Measurements from ENCODE around the gene CD180.

The CD180 gene

DNA sequence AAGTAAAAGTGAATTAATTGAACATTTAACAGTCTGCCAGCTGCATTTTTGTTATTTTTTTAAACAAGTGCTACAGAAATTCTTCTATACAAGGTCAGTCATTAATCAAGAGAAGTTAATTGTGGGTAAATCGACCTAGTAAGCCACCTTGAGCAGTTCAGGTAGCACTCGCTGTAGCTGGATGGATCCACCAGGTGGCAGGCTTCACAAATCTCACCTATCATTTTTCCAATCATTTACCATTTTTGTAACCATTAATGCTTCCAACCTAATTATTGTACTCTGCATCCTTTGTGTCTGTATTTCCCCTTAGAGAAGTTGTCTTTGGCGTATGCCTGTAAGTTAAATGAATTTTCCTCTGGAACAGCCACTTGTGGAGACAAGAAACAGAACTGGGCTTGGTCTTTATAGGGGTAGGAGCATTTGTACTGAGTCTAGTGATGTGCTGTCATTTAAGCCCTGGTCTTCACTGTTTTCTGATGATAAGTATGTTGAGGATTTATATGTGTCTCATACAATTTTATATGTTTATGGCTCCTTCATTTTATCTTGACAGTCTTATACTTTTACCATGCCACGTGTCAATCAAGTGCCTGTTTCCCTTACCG, 39.5 kb downstream of the CD180 start:
- DNase-seq, result peak in 3 of 5 experiments; percentile 31 to 65 (median 49)

DNA sequence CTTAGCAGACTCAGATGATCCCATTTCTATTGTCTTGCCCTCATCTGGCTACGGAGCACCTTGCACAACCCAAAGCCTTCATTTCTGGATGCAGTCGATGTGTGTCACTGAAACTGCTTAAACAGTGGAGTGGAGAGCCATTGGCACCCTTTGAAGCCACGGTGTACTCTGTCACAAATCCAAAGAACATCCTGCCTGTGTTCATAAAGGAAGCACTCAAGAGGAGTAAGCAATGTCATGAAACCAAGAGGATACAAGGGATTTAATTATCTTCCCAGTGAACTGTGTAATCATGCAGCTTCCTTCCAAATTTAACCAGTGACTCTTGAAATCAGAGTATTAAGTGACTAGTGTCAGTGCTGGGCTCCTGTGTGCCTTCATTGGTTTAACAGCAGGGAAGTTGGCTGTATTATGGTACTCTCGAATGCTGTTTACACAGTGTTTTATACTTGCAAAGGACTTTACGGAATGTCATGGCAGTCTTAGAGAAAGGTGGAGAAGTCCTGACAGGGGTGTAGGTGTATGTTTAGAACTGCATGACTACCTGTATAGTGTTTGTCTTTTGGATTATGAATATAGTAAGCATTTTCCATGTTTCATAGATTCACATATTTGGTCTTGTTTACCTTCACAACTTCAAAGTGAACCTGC, 41.9 kb downstream of the CD180 start:
- DNase-seq, result no peak

DNA sequence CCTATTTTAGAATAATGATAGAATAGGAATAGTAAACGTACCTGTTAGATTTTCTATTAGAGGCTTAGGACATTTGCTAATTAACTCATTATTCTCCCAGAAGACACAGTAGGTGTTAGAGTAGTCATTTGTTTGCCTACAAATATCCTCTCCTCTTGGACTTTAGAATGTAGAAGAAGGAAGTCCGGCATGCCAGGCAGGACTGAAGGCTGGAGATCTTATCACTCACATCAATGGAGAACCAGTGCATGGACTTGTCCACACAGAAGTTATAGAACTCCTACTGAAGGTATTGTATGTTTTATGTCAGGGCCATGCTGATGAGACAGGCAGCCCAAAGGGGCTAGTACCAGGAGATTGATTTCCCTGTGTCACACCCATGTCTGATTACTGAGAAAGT, 43.3 kb downstream of the CD180 start:
- DNase-seq, result no peak

DNA sequence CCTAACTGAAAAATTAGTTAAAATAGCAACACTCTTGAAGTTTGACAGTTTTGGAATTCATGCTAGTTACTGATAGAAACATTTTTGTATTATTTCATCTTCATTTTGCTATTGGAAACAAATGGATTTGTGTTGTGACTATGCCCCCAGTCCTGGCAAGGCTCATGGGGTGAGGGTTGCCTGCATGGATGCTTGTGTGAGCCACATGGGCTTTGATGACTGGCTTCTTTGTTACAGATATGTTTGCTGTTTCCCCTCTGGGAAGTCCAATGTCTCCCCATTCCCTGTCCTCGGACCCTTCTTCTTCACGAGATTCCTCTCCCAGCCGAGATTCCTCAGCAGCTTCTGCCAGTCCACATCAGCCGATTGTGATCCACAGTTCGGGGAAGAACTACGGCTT, 44.2 kb downstream of the CD180 start:
- no peak for DNase-seq

DNA sequence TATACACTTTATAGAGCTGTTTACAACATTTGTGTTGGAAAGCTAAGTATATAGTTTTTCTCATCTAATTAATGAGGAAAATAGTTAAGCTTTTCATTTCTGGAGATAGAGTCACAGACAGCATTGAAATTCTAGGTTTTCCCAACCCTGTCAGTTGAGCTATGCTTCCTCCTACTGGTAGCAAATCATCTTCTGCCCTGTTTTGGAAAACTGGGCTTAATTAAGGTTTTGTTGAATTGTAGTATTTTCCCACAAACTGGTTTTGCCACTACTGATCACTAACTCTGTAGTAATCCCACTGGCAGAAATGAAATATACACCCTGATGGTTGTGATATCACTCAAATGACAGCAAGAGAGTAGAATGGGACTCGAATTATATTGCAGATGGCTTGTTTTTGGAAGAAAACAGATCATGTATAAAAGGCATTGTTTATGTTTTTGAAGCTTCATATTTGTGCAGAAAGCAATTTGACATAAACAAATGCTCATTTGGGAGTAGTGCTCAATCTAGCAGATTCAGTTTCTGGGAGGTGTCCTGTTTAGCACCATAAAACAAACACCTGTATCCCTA, 46.6 kb downstream of the CD180 start:
- DNase-seq, result no peak

DNA sequence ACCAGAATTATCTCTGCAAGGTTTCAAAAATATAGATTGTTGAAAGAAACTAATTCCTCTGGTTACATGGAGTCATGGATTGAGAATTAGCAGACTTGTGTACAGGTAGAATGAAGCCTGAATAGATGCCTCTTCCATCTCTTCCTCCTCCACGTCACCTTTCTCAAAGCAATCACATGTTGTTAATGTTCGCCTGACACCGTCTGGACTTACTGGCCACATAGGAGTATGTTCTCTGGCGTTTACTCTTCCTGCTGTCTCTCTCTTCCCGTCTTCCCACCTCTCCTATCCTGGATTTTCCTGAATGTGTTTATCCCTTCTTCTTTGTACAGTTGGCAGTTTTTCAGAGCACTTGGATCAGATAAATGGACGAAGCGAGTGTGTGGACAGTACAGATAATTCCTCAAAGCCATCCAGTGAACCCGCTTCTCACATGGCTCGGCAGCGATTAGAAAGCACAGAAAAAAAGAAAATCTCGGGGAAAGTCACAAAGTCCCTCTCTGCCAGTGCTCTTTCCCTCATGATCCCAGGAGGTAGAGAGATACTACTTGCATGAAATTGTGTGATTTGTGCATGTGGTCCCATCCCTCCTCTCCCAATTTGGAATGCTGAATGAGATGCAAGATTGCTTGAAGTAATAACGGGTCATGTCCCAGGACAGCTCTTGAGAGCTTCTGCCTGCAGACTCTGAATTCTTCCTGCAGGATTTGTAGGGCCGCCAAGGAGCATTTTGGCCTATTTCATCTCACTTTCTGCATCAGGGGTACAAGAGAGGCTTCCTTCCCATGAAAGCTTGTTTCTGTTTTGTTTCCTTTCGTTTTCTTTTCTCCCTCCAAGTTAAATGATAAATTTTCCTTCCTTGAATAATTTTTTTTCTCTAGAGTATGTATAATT, 47.3 kb downstream of the CD180 start:
- DNase-seq, result no peak

DNA sequence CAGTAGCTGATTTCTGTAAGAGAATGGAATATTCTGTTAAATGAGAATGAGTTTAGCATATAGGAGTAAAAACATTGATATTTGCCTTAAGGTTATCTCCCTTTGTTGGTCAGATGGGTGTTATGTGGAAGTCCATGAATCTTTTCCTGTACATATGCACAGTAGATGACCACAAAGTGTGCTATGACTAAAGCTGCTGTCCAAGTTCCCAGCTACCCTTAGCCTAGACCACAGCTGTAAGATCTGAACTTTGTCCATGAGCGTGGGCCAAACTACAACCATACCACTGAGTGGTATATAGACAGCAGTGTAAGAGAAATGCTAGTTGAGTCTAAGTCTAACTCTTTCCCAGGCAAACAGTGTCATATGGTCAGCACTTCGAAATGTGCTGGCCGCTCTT, 48.8 kb downstream of the CD180 start:
- DNase-seq, result no peak

DNA sequence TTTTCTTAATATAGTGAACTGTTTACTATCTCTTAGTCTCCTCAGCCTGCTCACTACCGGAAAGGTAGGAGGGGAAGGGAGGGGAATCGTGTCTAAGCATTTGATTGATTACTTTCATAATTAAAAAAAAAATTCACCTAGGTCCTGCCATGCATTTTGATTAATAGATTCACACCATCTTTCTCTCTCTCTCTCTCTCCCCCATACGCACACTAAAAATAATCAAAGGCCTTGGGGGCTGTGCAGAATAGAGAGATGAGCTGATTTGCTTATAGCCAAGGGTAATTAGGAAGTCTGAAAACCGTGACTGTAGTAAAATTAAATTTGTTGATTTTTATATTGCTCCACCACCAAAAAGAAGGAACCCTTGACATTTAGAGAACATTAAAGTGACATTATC, 49.6 kb downstream of the CD180 start:
- DNase-seq, result no peak

DNA sequence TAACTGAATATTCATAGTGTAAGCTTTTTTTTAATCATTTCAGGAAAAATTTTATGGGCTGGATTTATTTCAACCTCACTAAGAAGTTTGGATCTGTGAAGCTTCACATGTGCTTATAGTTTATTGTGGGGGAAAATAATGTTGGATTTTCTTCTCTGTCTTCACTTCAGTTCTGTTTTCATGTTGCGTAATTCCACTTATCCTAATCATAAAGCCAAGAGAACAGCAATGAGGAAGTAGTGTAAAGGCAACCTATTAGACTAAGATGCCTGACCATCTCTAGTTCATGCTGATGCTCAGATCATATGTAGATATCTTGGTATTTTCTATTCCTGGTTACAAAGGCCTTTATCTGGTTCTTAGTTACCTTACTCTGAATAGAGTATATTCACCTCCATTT, 50.0 kb downstream of the CD180 start:
- DNase-seq, result no peak

DNA sequence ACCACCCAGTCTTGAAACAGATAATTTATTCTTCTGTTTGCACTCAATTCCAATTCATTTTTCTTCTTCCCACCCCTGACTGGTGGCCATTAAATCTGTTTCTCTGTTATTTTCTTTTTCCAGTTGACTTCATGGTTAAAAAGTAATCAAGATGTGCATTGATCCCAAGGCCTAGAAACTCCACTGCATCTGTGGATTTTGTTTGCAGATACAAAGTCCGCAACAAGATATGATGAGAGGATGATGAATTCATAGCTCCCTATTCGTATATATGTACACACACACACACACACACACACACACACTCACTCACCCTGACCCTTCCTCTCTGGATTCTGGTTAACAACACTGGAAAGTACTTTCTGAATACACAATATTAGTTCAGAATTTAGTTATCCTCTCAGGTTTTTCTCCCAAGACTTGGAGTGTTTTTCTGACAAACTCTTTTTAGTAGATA, 52.4 kb downstream of the CD180 start:
- DNase-seq, result no peak

DNA sequence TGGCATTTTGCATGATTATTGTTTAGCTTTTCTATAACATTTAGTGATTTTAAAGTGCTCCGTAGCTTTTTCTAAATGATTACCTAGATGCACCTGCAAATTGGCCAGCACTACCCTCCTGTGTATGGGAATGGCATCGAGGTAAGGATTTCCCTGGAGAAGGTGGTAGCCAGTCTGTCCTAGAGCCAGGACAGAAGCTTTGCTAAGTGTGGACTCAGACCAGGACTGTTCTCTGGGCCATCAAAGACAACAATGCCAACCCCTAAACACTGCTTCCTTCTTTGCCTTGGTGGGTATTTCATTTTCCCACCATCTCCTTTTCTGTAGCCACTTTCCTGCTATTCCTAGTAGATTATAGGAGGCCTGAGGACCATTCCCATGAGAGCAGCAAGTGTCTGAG, 53.0 kb downstream of the CD180 start:
- no peak for DNase-seq

DNA sequence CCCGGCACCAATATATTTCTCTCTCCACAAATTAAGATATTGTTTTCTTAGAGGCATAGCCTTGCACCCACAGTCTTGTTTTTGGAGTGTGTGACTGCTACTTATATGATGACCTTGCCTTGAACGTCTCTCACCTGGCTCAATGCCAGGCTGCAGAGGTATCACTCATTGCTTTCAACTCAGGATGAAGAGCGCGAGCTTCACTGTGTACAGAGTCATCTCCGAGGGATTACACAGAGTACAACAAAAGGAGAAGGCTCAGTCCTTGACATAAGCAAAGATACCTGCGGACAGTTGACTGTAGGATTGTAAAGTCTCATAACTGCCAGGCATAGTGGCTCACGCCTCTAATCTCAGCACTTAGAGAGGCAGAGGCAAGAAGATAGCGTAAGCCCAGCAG, 53.8 kb downstream of the CD180 start:
- DNase-seq, result no peak

DNA sequence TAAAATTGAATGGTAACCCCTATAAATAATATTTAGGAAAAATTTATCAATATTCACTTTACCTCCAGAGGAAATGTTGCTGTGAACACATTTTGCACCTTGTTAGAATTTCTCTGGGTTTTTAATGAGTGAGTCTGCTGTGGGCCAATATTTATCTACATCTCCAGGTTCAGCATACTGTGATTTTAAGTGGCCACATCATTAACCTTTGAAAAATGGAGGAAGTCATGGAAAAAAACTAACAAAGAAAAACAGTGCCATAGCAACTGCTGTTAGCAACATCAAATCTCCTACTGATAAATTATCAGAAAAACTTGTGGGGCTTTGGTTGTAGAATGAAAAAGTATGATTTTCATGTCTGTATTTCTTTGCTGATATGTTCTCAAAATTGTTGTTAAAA, 55.0 kb downstream of the CD180 start:
- DNase-seq, result no peak

DNA sequence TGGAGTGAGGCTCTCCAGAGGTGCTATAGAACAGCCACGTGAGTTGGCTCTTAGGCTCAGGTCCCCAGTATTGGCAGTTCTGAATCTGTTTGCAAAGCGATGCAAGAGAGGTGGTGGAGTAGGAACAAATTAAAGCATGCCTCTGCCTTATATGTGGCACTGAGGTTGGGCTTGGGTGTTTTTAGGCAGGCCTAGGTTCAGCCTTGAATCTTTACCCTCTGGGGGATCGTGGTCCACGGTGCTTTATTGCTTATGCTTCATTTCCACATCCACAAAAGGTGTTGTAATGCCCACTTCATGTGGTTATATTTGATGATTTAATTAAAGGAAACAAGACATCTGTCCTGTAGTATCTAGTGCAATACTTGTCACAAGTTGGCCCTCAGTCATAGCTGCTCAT, 56.2 kb downstream of the CD180 start:
- DNase-seq, result no peak

DNA sequence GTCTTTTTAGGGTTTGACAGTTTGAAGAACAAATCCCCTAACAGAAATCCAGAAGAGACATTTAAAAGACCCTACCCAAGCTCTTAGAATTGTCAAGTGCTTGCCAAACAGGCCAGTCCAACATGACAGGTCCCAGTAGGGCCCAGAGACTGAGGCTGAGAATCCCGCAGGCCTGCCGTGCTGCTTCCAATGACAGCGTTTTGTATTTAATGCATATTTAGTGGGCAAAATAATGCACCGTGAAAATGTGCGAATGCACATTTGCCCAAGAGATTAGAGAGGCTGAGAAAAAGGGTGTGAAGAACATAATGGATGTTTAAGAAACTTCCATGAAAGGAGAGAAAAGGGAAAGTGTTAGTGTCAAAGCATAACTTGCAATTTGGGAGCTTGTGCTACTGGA, 57.6 kb downstream of the CD180 start:
- DNase-seq, result no peak

DNA sequence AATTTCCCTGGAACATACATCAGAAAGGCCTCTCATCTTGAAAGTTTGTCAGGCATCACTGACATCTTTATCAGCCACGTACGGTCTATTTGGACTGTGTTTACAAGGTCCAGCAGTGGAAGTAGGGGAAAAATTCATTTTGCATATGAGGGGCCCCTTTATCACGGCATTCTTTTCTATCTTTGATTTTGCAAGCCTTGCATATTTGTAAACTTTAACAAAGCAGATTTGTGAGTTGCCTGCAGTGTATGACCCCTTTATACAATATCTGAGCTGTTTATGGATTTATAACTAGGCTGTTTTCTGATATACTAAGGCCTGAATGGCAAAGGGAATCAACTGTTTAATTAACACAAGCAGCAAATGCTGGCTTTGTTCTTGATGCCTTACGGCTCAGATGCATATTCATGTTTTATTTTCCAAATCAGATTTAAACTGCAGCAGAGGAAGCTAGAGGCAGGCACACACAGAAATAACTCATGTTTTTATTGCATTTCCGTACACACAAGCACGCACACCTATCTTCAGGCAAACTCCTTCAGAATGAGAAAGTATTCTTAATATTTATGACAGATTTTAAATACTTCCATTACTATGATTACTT, 61.1 kb downstream of the CD180 start:
- DNase-seq, result no peak

DNA sequence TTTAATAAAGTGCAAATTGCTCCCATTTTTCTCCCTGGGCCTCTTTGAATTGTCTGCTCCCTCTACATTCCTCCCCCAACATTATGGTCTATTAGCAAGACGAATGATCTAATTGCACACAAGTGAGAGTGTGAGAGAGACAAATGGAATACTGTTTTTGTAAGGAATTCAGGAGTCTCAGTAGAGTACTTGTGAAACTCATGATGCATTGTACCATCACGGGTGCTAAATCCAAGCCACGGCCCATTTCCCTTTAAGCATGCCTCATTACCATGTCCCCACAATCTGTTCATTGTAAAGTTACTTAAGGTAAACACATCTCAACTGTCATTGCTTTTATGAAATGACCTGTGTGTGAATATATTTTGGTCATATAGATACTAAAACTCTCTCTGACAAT, 62.8 kb downstream of the CD180 start:
- no peak for DNase-seq

DNA sequence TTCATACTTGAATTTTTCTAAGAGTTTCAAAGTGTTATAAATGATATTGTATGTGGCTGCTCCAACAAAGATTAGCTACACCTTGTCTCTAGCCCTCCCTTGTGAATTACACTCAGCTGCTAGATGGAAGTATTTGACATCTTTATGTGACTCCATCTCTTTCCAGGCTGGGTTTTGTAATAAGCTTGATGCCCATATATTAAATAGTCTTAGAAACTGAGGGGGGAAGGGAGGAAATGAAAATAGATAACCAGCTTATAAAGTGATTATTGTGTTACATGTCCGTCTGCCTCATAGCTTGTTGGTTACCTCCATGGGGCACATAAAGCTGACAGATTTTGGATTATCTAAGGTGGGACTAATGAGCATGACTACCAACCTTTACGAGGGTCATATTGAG, 63.4 kb downstream of the CD180 start:
- no peak for DNase-seq

DNA sequence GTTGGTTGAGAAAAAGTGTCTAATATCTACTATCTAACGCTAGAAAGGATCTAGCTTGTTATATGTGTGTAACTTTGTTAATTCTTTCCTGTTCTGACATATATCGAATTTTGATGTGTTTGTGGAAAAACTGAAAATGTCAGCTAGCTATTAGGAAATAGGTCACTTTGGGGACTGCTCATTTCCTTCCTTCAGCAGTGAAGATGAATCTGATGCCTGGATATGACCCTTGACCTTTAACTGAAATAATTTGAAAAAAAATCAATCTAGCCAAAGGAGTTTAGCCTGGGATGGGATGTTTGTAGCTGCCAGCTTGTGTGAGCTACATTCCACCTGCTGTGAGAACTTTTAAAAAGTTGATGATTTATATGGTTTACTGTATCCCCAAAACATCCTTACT, 66.8 kb downstream of the CD180 start:
- no peak for DNase-seq

Measured in T-helper 2 cell (primary cell).